Epidermal melanocyte (primary cell): Measurements from ENCODE around the gene IDUA.
A peak's percentile ranks its signal among the peaks of the same experiment; 100 is the strongest.
"Not testable (repeated sequence)": the region's sequence is repeated elsewhere in the genome, so short reads cannot be mapped to it uniquely, and the experiment has no call there.

Experiments used
- DNase-seq: peaks from one replicate; pipeline ENCODE4 v3.0.0; 2011; ENCODE audit warnings: low spot score; ENCODE audit not compliant: insufficient read length

IDUA gene

GRCh38 chr4:986879-987623 lies at the start of gene IDUA:
TSS of gene IDUA (plus strand) at chr4:987044. CDS start at chr4:987085, 41 bp downstream.
- DNase-seq, result peak; percentile 83

- not testable (repeated sequence) for DNase-seq
Observed at GRCh38 chr4:939508-939907, 47.3 kb upstream of the IDUA start.

- DNase-seq, result no peak
Observed at GRCh38 chr4:945274-946102, 41.4 kb upstream of the IDUA start.

- DNase-seq, result no peak
Observed at GRCh38 chr4:946103-946450, 40.8 kb upstream of the IDUA start.

GRCh38 chr4:946517-947471 lies 40.0 kb upstream of the IDUA start:
- DNase-seq, result no peak

GRCh38 chr4:947491-947971 lies 39.3 kb upstream of the IDUA start:
- no peak for DNase-seq

GRCh38 chr4:948101-948935 lies 38.5 kb upstream of the IDUA start:
- no peak for DNase-seq

- DNase-seq, result no peak
Observed at GRCh38 chr4:948936-949300, 37.9 kb upstream of the IDUA start.

- no peak for DNase-seq
Observed at GRCh38 chr4:949656-950055, 37.2 kb upstream of the IDUA start.

GRCh38 chr4:950136-951020 lies 36.5 kb upstream of the IDUA start:
- no peak for DNase-seq

GRCh38 chr4:951186-951585 lies 35.7 kb upstream of the IDUA start:
- no peak for DNase-seq

GRCh38 chr4:951594-952468 lies 35.0 kb upstream of the IDUA start:
- no peak for DNase-seq

- DNase-seq, result no peak
Observed at GRCh38 chr4:952881-953573, 33.8 kb upstream of the IDUA start.

- no peak for DNase-seq
Observed at GRCh38 chr4:953574-953915, 33.3 kb upstream of the IDUA start.

- no peak for DNase-seq
Observed at GRCh38 chr4:954211-955020, 32.4 kb upstream of the IDUA start.

GRCh38 chr4:955161-955921 lies 31.5 kb upstream of the IDUA start:
- no peak for DNase-seq

GRCh38 chr4:955931-956381 lies 30.9 kb upstream of the IDUA start:
- DNase-seq, result no peak
